Tibial artery (tissue), 4 donors: ENCODE measurements around the gene SUFU.

ENCODE experiments used
- DNase-seq, 2 donors: peaks; one replicate each; pipeline ENCODE4 v3.0.0-alpha.2; 2019
- H3K27ac ChIP-seq, 2 donors: fragments of 200-600 bp; sonication (generic) in 1 of 2; 1 replicate in 1 of 2; 2 replicates in 1 of 2; pipeline ENCODE4 v1.5.1; 2018 to 2019; ENCODE audit warnings: mild to moderate bottlenecking in 1 of 2
- H3K27me3 ChIP-seq, 2 donors: fragments of 200-600 bp; sonication (generic) in 1 of 2; one replicate each; pipeline versions ENCODE4 v1.5.1 to v1.6.0; 2016 to 2019
- H3K36me3 ChIP-seq, 3 donors: fragments of 200-600 bp; sonication (generic) in 2 of 3; one replicate each; pipeline ENCODE4 v1.5.1; 2016 to 2019; ENCODE audit warnings: mild to moderate bottlenecking in 2 of 3
- H3K4me1 ChIP-seq, 4 donors: fragments of 200-600 bp; sonication (generic) in 2 of 4; 1 replicate in 3 of 4; 2 replicates in 1 of 4; pipeline ENCODE4 v1.5.1; 2016 to 2019
- H3K4me3 ChIP-seq, 2 donors: fragments of 200-600 bp; sonication (generic) in 1 of 2; 1 replicate in 1 of 2; 2 replicates in 1 of 2; pipeline ENCODE4 v1.5.1; 2018 to 2019; ENCODE audit warnings: mild to moderate bottlenecking in 2 of 2
- H3K9me3 ChIP-seq, 3 donors: fragments of 200-600 bp; sonication (generic) in 1 of 3; one replicate each; pipeline ENCODE4 v1.5.1; 2016 to 2019
- intact Hi-C: fragments of 100-400 bp; cut with DNase I; formaldehyde crosslinking; loops from one replicate; pipeline ENCODE4 v1.15.0; 2023; ENCODE audit warnings: low total_unique reads
- TF ChIP-seq, protein P1 (sequence below), 2 experiments: fragments of 200-600 bp in 1 of 2; fragments of 450-650 bp in 1 of 2; IDR thresholded peaks; one replicate each; pipeline ENCODE4 v1.5.1; 2017 to 2019; ENCODE audit warnings: antibody characterized with exemption in 2 of 2, mild to moderate bottlenecking in 1 of 2, moderate library complexity in 1 of 2

Gene SUFU

DNA sequence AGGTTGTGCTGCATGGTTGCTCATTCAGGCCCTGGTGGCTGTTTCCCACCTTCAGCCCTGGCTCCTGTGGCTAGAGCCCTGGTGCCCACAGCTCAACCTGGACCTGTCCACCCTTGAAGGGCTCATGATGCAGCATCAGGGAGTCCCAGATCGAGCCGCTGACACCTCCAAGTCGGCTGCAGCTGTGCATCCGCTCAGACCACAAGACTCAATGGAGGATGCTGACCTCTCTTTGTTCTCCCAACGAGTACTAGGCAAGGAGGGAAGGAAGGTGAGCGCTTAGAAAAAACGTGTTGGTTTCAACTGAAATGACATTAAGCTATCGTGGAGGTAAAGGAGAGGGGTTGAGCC lies 43.0 kb upstream of the SUFU start:
- no peaks in the 10 kb centered on the region for H3K9me3 ChIP-seq
- H3K27ac ChIP-seq: no peak overlapping the region
- TF ChIP-seq, protein P1, sequence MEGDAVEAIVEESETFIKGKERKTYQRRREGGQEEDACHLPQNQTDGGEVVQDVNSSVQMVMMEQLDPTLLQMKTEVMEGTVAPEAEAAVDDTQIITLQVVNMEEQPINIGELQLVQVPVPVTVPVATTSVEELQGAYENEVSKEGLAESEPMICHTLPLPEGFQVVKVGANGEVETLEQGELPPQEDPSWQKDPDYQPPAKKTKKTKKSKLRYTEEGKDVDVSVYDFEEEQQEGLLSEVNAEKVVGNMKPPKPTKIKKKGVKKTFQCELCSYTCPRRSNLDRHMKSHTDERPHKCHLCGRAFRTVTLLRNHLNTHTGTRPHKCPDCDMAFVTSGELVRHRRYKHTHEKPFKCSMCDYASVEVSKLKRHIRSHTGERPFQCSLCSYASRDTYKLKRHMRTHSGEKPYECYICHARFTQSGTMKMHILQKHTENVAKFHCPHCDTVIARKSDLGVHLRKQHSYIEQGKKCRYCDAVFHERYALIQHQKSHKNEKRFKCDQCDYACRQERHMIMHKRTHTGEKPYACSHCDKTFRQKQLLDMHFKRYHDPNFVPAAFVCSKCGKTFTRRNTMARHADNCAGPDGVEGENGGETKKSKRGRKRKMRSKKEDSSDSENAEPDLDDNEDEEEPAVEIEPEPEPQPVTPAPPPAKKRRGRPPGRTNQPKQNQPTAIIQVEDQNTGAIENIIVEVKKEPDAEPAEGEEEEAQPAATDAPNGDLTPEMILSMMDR (IDR thresholded peaks at IDR 0.05): no peak
- peaks cover 0 to 10% of the 10 kb centered on the region in 2 donors for H3K27me3 ChIP-seq
- no peaks in the 10 kb centered on the region for H3K36me3 ChIP-seq
- peak overlapping the region; percentile 51 to 62 for H3K4me3 ChIP-seq
- intact Hi-C loops: no loop called here
- no peak for DNase-seq
- H3K4me1 ChIP-seq: peaks cover 0 to 15% (median 10%) of the 10 kb centered on the region in 4 donors

DNA sequence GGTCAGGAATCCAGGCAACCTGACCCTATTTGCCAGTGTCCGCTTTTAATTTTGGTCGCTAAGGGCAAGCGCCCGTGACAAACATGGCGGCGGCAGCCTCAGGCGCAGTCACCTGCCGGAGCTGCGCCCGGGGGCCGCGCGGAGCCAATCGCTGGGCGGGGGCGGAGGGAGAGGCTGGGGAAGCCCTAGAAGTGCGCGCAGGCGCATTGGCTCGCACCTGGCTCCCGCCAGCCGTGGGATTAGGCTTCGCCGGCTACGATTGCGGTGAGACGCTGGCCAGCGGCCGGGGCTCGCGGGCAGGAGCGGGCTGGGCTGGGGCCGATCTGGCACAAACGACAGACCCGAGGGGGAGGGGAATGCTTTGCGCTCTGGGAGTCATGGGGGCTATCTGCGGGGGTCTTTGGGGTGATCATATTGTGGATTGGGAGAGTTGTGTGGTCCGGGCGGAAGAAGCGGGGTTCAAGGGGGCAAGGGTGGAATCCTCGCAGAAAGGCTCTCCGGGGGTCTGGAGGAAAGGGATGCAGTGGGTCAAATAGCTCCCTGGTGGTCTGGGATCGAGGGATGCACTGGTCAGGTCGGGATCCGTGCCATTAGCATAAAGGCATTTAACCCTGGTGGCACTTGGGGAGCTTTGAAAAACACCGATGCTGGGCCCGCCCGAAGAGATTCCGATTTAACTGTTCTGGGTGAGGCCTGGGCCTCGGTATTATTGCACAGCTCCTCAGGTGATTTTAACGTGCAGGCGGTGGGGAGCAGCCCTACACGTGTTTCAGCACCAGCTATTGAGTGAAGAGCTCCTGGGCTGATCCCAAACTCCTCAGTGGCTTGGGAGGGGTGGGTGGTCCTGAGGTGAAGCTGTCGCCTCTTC lies 42.4 kb upstream of the SUFU start:
- peaks cover 0 to 15% (median 10%) of the 10 kb centered on the region in 4 donors for H3K4me1 ChIP-seq
- peak overlapping the region; percentile 51 to 62 for H3K4me3 ChIP-seq
- peak; percentile 82 to 91 for DNase-seq
- no peaks in the 10 kb centered on the region for H3K36me3 ChIP-seq
- H3K27ac ChIP-seq: peak overlapping the region; percentile 28 to 36
- no peaks in the 10 kb centered on the region for H3K9me3 ChIP-seq
- H3K27me3 ChIP-seq: peaks cover 0 to 10% of the 10 kb centered on the region in 2 donors
- TF ChIP-seq, protein P1 (IDR thresholded peaks at IDR 0.05): no peak
- intact Hi-C loops: no loop called here

DNA sequence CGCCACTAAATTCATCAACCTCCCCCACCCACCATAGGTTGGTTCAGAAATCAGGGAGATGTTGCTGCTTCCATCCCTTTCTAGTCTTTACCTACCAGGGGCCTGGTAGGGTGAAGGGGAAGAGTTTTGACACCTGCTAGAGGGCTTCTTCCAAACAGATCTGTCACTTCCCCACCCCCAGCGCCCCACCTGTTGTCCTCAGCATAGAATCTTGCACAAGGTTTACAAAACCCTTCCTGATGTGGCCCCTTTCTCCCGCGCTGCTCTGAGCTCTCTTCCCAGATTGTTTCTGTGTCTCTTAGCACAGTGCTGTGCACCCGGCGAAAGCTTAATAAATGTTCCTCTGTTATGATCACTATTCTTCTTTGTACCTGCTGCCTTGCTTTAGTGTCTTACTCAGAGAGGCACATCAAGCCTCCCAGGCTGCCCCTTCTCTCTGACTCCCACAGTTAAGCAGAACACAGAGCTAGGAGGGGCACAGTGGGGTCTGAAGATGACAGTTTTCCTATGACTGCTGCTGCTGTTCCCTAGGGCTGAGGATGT lies 41.2 kb upstream of the SUFU start:
- H3K4me1 ChIP-seq: peaks cover 0 to 15% (median 10%) of the 10 kb centered on the region in 4 donors
- H3K9me3 ChIP-seq: no peaks in the 10 kb centered on the region
- no peak overlapping the region for H3K4me3 ChIP-seq
- H3K27ac ChIP-seq: no peak overlapping the region
- no peaks in the 10 kb centered on the region for H3K36me3 ChIP-seq
- DNase-seq: no peak
- intact Hi-C loops: no loop called here
- H3K27me3 ChIP-seq: peaks cover 0 to 10% of the 10 kb centered on the region in 2 donors
- TF ChIP-seq, protein P1 (IDR thresholded peaks at IDR 0.05): no peak

DNA sequence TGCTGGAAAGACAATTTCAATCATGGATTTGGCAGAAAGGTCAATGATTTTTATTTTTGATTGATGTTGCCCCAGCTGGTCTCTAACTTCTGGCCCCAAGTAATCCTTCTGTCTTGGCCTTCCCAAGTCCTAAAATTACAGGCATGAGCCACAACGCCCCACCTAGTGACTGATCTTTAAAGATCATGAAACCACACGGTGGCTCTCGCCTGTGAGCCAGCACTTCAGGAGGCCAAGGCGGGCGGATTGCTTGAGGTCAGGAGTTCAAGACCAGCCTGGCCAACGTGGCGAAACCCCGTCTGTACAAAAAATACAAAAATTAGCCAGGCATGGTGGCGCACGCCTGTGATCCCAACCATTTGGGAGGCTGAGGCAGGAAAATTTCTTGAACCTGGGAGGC lies 39.8 kb upstream of the SUFU start:
- Histone ChIP-seq H3K9me3 (no peaks in the 10 kb centered on the region), H3K36me3 (no peaks in the 10 kb centered on the region), H3K27me3 (peaks cover 0 to 10% of the 10 kb centered on the region in 2 donors), H3K4me1 (peaks cover 0 to 15% (median 10%) of the 10 kb centered on the region in 4 donors), H3K4me3 (no peak overlapping the region), H3K27ac (no peak overlapping the region)
- TF ChIP-seq, protein P1 (IDR thresholded peaks at IDR 0.05): no peak
- no peak for DNase-seq
- intact Hi-C loops: no loop called here

DNA sequence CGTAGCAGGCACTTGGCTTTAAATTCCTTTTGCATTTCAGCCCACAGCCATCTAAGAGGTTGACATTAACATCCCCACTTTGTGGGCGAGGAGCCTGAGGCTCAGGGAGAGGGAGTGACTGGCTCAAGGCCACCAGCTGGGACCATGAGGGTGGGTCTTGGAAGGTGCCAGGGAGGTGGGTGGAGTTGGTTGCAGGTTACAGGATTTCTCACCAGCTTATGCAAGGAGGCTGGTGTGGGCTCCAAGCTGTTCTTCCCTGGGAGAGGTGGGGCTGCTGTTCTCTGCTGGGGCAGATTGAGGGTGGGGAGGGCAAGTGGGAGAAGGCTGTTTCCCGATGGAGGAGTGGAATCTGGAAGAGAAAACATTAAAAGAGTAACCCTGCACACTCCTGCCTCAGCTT lies 38.3 kb upstream of the SUFU start:
- Histone ChIP-seq H3K36me3 (no peaks in the 10 kb centered on the region), H3K4me1 (peaks cover 0 to 15% (median 10%) of the 10 kb centered on the region in 4 donors)
- intact Hi-C loops: no loop called here

More for the DNA sequence above, 38.3 kb upstream of the SUFU start:
- Histone ChIP-seq H3K27ac (no peak overlapping the region), H3K4me3 (no peak overlapping the region), H3K9me3 (no peaks in the 10 kb centered on the region), H3K27me3 (peaks cover 0 to 10% of the 10 kb centered on the region in 2 donors)
- TF ChIP-seq, protein P1 (IDR thresholded peaks at IDR 0.05): no peak
- no peak for DNase-seq
